Sigmoid colon (tissue), 7 donors: ENCODE results near the gene GSK3B. TPM values are rescaled to one million over a fixed set of nuclear protein-coding genes. Genes with fewer than 3 reads are reported as not detected.

Experiments used
- DNase-seq: peaks from one replicate; pipeline ENCODE4 v3.0.0-alpha.2; 2019
- H3K27ac ChIP-seq, 4 donors: fragments of 200-600 bp; sonication (generic); one replicate each; pipeline ENCODE4 v1.5.1; 2016 to 2019; ENCODE audit warnings: mild to moderate bottlenecking in 1 of 4
- H3K27me3 ChIP-seq, 3 donors: fragments of 200-600 bp; sonication (generic); one replicate each; pipeline ENCODE4 v1.5.1; 2019; ENCODE audit warnings: mild to moderate bottlenecking in 1 of 3
- H3K36me3 ChIP-seq, 4 donors: fragments of 200-600 bp; sonication (generic); one replicate each; pipeline ENCODE4 v1.5.1; 2016 to 2019
- H3K4me1 ChIP-seq, 4 donors: fragments of 200-600 bp; sonication (generic); one replicate each; pipeline ENCODE4 v1.5.1; 2017 to 2019
- H3K4me3 ChIP-seq, 4 donors: fragments of 200-600 bp; sonication (generic); one replicate each; pipeline ENCODE4 v1.5.1; 2017 to 2019; ENCODE audit warnings: mild to moderate bottlenecking in 2 of 4, moderate library complexity in 1 of 4
- H3K9me3 ChIP-seq, 4 donors: fragments of 200-600 bp in 3 of 4; sonication (generic) in 3 of 4; one replicate each; pipeline versions ENCODE4 v1.5.1 to v1.6.1; 2013 to 2019
- EP300 ChIP-seq, 4 donors: sonication (generic); formaldehyde crosslinking; IDR thresholded peaks; one replicate each; pipeline ENCODE4 v1.6.1; 2017; ENCODE audit warnings: antibody characterized with exemption in 4 of 4
- POLR2A ChIP-seq, 2 donors: fragments of 450-650 bp; IDR thresholded peaks; one replicate each; pipeline ENCODE4 v1.6.1; 2016; ENCODE audit warnings: antibody characterized with exemption in 2 of 2, mild to moderate bottlenecking in 2 of 2, moderate library complexity in 2 of 2
- POLR2AphosphoS5 ChIP-seq, 4 donors: sonication (generic); formaldehyde crosslinking; IDR thresholded peaks; one replicate each; pipeline ENCODE4 v1.6.1; 2017; ENCODE audit warnings: antibody characterized with exemption in 4 of 4
- WGBS, 2 donors: extraction: QIAGEN DNeasy Blood & Tissue Kit; methylation state at CpG; one replicate each; pipeline ENCODE4 v1.1.7; 2013; 5-methylcytosine and 5-hydroxymethylcytosine counted together
- intact Hi-C: fragments of 100-400 bp; cut with DNase I; formaldehyde crosslinking; loops from one replicate; pipeline ENCODE4 v1.15.1; 2023
- polyA plus RNA-seq, 3 donors: library from polyadenylated mRNA; stranded (reverse); fragments of 200-250 nt; gene quantifications; one replicate each; pipeline ENCODE4 v1.2.3, GENCODE V29; 2013
- total RNA-seq, 4 donors: library from RNA; depleted of rRNA; stranded (reverse); fragments of >200 nt; gene quantifications; one replicate each; pipeline ENCODE4 v1.1.0, GENCODE V29; 2016
- TF ChIP-seq, protein P1 (sequence below), 4 experiments: fragments of 450-650 bp in 3 of 4; fragments of 200-600 bp in 1 of 4; IDR thresholded peaks; one replicate each; pipeline ENCODE4 v1.5.1; 2016 to 2019; ENCODE audit warnings: antibody characterized with exemption in 4 of 4, mild to moderate bottlenecking in 3 of 4, moderate library complexity in 2 of 4
- donor health status: healthy with polysubstance abuse.
- donor health status: Bipolar disorder and iron deficiency.
- donor health status: healthy.

GSK3B gene
- total and polyA plus RNA-seq, 7 donors: 11.4 to 36.8 (median 23.2) TPM

DNA sequence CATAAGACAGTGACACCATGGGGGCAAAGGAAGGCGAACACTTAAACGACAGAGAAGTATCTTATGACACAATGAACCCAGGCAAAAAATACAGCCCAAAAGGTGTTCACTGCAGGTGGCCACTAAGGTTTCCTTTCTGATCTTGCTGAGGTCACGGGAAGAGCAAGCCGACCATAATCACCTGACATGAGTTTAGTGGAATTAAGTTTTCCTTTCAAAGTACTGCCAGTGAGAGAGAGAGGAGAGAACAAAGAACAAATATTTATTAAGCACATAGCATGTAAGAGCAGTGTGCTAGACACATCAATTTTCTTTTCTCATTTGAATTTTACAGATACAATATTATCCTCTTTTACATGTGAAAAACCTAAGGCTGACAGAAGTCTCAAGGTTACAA lies 210.1 kb downstream of the GSK3B start:
- peaks cover 0 to 14% (median 0%) of the 10 kb centered on the region in 4 donors for H3K36me3 ChIP-seq
- 94 to 95% methylated on average over 4 of the region's 4 CpGs for WGBS, 2 donors
- no peak overlapping the region for H3K4me3 ChIP-seq
- no peak overlapping the region for H3K27ac ChIP-seq
- no peak for TF ChIP-seq EP300 (IDR thresholded peaks at IDR 0.05)
- TF ChIP-seq, protein P1, sequence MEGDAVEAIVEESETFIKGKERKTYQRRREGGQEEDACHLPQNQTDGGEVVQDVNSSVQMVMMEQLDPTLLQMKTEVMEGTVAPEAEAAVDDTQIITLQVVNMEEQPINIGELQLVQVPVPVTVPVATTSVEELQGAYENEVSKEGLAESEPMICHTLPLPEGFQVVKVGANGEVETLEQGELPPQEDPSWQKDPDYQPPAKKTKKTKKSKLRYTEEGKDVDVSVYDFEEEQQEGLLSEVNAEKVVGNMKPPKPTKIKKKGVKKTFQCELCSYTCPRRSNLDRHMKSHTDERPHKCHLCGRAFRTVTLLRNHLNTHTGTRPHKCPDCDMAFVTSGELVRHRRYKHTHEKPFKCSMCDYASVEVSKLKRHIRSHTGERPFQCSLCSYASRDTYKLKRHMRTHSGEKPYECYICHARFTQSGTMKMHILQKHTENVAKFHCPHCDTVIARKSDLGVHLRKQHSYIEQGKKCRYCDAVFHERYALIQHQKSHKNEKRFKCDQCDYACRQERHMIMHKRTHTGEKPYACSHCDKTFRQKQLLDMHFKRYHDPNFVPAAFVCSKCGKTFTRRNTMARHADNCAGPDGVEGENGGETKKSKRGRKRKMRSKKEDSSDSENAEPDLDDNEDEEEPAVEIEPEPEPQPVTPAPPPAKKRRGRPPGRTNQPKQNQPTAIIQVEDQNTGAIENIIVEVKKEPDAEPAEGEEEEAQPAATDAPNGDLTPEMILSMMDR (IDR thresholded peaks at IDR 0.05): no peak
- no peak for TF ChIP-seq POLR2A (IDR thresholded peaks at IDR 0.05)
- no peak for TF ChIP-seq POLR2AphosphoS5 (IDR thresholded peaks at IDR 0.05)
- DNase-seq: no peak
- intact Hi-C loops: no loop called here
- H3K4me1 ChIP-seq: no peaks in the 10 kb centered on the region
- H3K9me3 ChIP-seq: peaks cover 0 to 5% (median 0%) of the 10 kb centered on the region in 4 donors
- H3K27me3 ChIP-seq: no peaks in the 10 kb centered on the region

GRCh38 chr3:119883461-119884160 lies 210.6 kb downstream of the GSK3B start:
- H3K36me3 ChIP-seq: peaks cover 0 to 14% (median 0%) of the 10 kb centered on the region in 4 donors
- intact Hi-C loops: no loop called here

DNA sequence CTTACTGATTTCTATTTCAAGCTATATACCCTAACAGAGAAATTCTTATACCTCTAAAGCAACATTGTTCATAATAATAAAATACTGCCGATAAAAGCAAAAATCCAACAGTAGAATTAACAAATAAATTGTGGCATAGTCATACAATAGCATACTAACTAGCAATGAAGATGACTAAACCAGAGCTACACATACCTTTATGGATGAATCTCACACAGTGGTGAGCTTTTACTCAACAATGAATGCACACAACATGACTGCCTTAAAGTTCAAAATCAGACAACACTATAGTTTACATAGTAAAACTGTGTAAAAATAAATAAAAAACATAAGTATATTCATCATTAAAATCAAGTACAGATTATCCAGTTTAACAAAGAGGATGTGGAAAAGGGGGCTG lies 213.3 kb downstream of the GSK3B start:
- no peak for TF ChIP-seq EP300 (IDR thresholded peaks at IDR 0.05)
- no peak for TF ChIP-seq POLR2A (IDR thresholded peaks at IDR 0.05)
- no peak for TF ChIP-seq POLR2AphosphoS5 (IDR thresholded peaks at IDR 0.05)
- TF ChIP-seq, protein P1 (IDR thresholded peaks at IDR 0.05): no peak
- 99 to 100% methylated on average over 1 of the region's 1 CpG for WGBS, 2 donors

More at GRCh38 chr3:119883461-119884160, 210.6 kb downstream of the GSK3B start:
- Histone ChIP-seq H3K9me3 (peaks cover 0 to under 1% (median 0%) of the 10 kb centered on the region in 4 donors), H3K4me3 (no peak overlapping the region), H3K27me3 (no peaks in the 10 kb centered on the region), H3K27ac (no peak overlapping the region), H3K4me1 (no peaks in the 10 kb centered on the region)
- TF ChIP-seq POLR2AphosphoS5 (IDR thresholded peaks at IDR 0.05) (no peak), EP300 (IDR thresholded peaks at IDR 0.05) (no peak), POLR2A (IDR thresholded peaks at IDR 0.05) (no peak)
- TF ChIP-seq, protein P1 (IDR thresholded peaks at IDR 0.05): no peak
- 93 to 98% methylated on average over 1 of the region's 1 CpG for WGBS, 2 donors
- DNase-seq: no peak

GRCh38 chr3:119873646-119874045 lies 220.6 kb downstream of the GSK3B start:
- Histone ChIP-seq H3K36me3 (no peaks in the 10 kb centered on the region), H3K4me3 (no peak overlapping the region), H3K9me3 (no peaks in the 10 kb centered on the region), H3K27ac (no peak overlapping the region), H3K4me1 (no peaks in the 10 kb centered on the region), H3K27me3 (no peaks in the 10 kb centered on the region)
- WGBS, 2 donors: 84 to 92% methylated on average over 2 of the region's 2 CpGs
- TF ChIP-seq POLR2A (IDR thresholded peaks at IDR 0.05): no peak
- TF ChIP-seq POLR2AphosphoS5 (IDR thresholded peaks at IDR 0.05): no peak
- TF ChIP-seq, protein P1 (IDR thresholded peaks at IDR 0.05): no peak
- no peak for DNase-seq
- intact Hi-C loops: loop anchor here (10.0 kb wide), 1 partner anchor 1301 kb away; no protein-coding TSS in a partner anchor

More for the DNA sequence above, 213.3 kb downstream of the GSK3B start:
- no peak overlapping the region for H3K27ac ChIP-seq
- H3K4me3 ChIP-seq: no peak overlapping the region
- H3K36me3 ChIP-seq: peaks cover 0 to 14% (median 0%) of the 10 kb centered on the region in 4 donors
- no peaks in the 10 kb centered on the region for H3K4me1 ChIP-seq
- no peak for DNase-seq
- H3K9me3 ChIP-seq: no peaks in the 10 kb centered on the region
- no peaks in the 10 kb centered on the region for H3K27me3 ChIP-seq
- intact Hi-C loops: no loop called here
